ENCODE data around the gene NES. TPM values are rescaled to one million over a fixed set of nuclear protein-coding genes. Genes with fewer than 3 reads are reported as not detected.

The NES gene
- total RNA-seq, 1 donor from 2014 or later = 74.1 TPM

GRCh38 chr1:156705918-156706656, 28.9 kb upstream of the NES start:
- Histone ChIP-seq H3K27me3 (no peaks in the 10 kb centered on the region), H3K27ac (peak overlapping the region; percentile 69 to 76), H3K4me3 (peak overlapping the region; percentile 58 to 69), H3K36me3 (no peaks in the 10 kb centered on the region), H3K4me1 (peaks cover 10 to 38% of the 10 kb centered on the region in 2 donors), H3K9me3 (no peaks in the 10 kb centered on the region)
- TF ChIP-seq, protein P1, sequence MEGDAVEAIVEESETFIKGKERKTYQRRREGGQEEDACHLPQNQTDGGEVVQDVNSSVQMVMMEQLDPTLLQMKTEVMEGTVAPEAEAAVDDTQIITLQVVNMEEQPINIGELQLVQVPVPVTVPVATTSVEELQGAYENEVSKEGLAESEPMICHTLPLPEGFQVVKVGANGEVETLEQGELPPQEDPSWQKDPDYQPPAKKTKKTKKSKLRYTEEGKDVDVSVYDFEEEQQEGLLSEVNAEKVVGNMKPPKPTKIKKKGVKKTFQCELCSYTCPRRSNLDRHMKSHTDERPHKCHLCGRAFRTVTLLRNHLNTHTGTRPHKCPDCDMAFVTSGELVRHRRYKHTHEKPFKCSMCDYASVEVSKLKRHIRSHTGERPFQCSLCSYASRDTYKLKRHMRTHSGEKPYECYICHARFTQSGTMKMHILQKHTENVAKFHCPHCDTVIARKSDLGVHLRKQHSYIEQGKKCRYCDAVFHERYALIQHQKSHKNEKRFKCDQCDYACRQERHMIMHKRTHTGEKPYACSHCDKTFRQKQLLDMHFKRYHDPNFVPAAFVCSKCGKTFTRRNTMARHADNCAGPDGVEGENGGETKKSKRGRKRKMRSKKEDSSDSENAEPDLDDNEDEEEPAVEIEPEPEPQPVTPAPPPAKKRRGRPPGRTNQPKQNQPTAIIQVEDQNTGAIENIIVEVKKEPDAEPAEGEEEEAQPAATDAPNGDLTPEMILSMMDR (IDR thresholded peaks at IDR 0.05) = peak; percentile 87 to 95 (median 91)
- intact Hi-C loops (cut with DNase I) = loop anchor here (1.0 to 5.0 kb wide), 4 partner anchors 17 to 61 kb away; partner anchors contain the start of genes ISG20L2, METTL25B and PRCC
- DNase-seq (ENCODE audit: low spot score in 2 of 2) = peak; percentile 19 to 85

- peak within 1 kb of the TSS; percentile 69 to 76 for H3K27ac ChIP-seq
- H3K27me3 ChIP-seq = no peaks in the 10 kb centered on the region
- peak within 1 kb of the TSS; percentile 58 to 69 for H3K4me3 ChIP-seq
- H3K36me3 ChIP-seq = no peaks in the 10 kb centered on the region
- intact Hi-C loops (cut with DNase I) = loop anchor here (1.0 to 5.0 kb wide), 3 partner anchors 23 to 62 kb away; partner anchors contain the start of genes ISG20L2, METTL25B and PRCC
- TF ChIP-seq, protein P1 (IDR thresholded peaks at IDR 0.05) = no peak
- no peaks in the 10 kb centered on the region for H3K9me3 ChIP-seq
- no peak for DNase-seq (ENCODE audit: low spot score in 2 of 2)
- peaks cover 10 to 38% of the 10 kb centered on the region in 2 donors for H3K4me1 ChIP-seq
Observed at GRCh38 chr1:156705321-156705917, 28.2 kb upstream of the NES start, which contains the start of gene CRABP2. Gene CRABP2 (minus strand): TSS chr1:156705583. CDS start chr1:156705446, 137 bp downstream.

- intact Hi-C loops (cut with DNase I) = loop anchor here (1.0 to 5.0 kb wide), 3 partner anchors 23 to 62 kb away; partner anchors contain the start of genes ISG20L2, METTL25B and PRCC
- peaks cover 10 to 33% of the 10 kb centered on the region in 2 donors for H3K4me1 ChIP-seq
- DNase-seq (ENCODE audit: low spot score in 2 of 2) = peak; percentile 49 to 89
- H3K4me3 ChIP-seq = peak overlapping the region; percentile 58 to 69
- H3K9me3 ChIP-seq = no peaks in the 10 kb centered on the region
- TF ChIP-seq, protein P1 (IDR thresholded peaks at IDR 0.05) = no peak
- no peaks in the 10 kb centered on the region for H3K27me3 ChIP-seq
- H3K36me3 ChIP-seq = no peaks in the 10 kb centered on the region
- peak overlapping the region in 1 of 2 donors; percentile 69 for H3K27ac ChIP-seq
Observed at GRCh38 chr1:156704930-156705320, 27.7 kb upstream of the NES start.

DNA sequence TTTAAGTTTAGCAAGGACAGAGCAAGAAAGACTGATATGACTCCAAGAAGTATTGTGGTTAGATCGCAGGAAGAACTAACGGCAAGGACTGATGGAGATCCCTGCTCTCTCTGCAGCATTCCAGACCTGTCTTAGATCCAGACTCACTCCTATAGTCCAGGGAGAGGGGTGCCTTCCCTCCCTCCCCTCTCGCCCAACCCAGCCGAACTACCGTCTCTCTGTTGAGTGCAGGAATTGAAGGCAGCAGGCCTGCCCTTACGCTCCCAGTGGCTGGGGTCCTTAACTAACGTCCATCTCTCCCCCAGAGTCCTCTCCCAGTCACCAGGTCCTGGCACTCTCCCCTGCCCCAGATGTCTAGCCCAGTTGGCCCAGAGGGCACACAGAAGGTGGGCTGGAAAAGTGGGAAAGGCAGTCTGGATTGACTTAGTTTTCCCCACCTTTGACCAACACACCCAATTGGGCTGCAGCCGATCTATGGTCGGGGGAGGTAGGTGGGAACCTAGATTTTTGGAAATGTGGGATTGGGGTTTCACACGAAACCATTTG, 27.0 kb upstream of the NES start:
- H3K4me3 ChIP-seq = peak overlapping the region in 1 of 2 donors; percentile 69
- H3K36me3 ChIP-seq = no peaks in the 10 kb centered on the region
- no peak overlapping the region for H3K27ac ChIP-seq
- TF ChIP-seq, protein P1 (IDR thresholded peaks at IDR 0.05) = no peak
- H3K4me1 ChIP-seq = peaks cover 10 to 27% of the 10 kb centered on the region in 2 donors
- H3K9me3 ChIP-seq = no peaks in the 10 kb centered on the region
- intact Hi-C loops (cut with DNase I) = no loop called here
- no peak for DNase-seq (ENCODE audit: low spot score in 2 of 2)
- H3K27me3 ChIP-seq = no peaks in the 10 kb centered on the region

GRCh38 chr1:156703741-156704140, 26.5 kb upstream of the NES start:
- Histone ChIP-seq H3K36me3 (no peaks in the 10 kb centered on the region), H3K4me3 (no peak overlapping the region), H3K4me1 (peaks cover 10 to 27% of the 10 kb centered on the region in 2 donors), H3K27me3 (no peaks in the 10 kb centered on the region), H3K27ac (no peak overlapping the region), H3K9me3 (no peaks in the 10 kb centered on the region)
- intact Hi-C loops (cut with DNase I) = no loop called here
- TF ChIP-seq, protein P1 (IDR thresholded peaks at IDR 0.05) = no peak
- DNase-seq (ENCODE audit: low spot score in 2 of 2) = no peak
